ENCODE results near the gene STAT5A.
"Not testable (repeated sequence)": the region's sequence is repeated elsewhere in the genome, so short reads cannot be mapped to it uniquely, and the experiment has no call there.

STAT5A gene

GRCh38 chr17:42316755-42317154, 28.5 kb downstream of the STAT5A start:
- CTCF ChIA-PET = interaction anchor here (0.6 to 0.7 kb wide), 2 partner anchors 11 to 12 kb away, joined by 3 read pairs; no protein-coding TSS in a partner anchor
- POLR2A ChIA-PET (ENCODE audit: low non-redundant PET) = no interaction called here
- H3K27ac ChIP-seq = no peak overlapping the region
- no peak for TF ChIP-seq CTCF (conservative IDR thresholded peaks at IDR 0.05; ENCODE audit: low read depth)
- DNase-seq (ENCODE audit: low spot score) = no peak

- ChIA-PET CTCF (interaction anchor here (0.8 kb wide), 1 partner anchor 210 kb away, joined by 3 read pairs; no protein-coding TSS in a partner anchor), POLR2A (ENCODE audit: low non-redundant PET) (no interaction called here)
- DNase-seq (ENCODE audit: low spot score) = no peak
- H3K27ac ChIP-seq = no peak overlapping the region
- TF ChIP-seq CTCF (conservative IDR thresholded peaks at IDR 0.05; ENCODE audit: low read depth) = no peak
Measured at GRCh38 chr17:42317266-42317845, 29.1 kb downstream of the STAT5A start.

GRCh38 chr17:42317967-42318366, 29.7 kb downstream of the STAT5A start:
- CTCF ChIA-PET = interaction anchor here (0.8 kb wide), 1 partner anchor 210 kb away, joined by 3 read pairs; no protein-coding TSS in a partner anchor
- H3K27ac ChIP-seq; POLR2A ChIA-PET (ENCODE audit: low non-redundant PET); DNase-seq (ENCODE audit: low spot score): not testable (repeated sequence)

- no peak for TF ChIP-seq CTCF (conservative IDR thresholded peaks at IDR 0.05; ENCODE audit: low read depth)
- H3K27ac ChIP-seq = no peak overlapping the region
- ChIA-PET CTCF (interaction anchor here (0.6 to 1.8 kb wide), 5 partner anchors 10 to 207 kb away, joined by 3 to 10 read pairs (median 5); no protein-coding TSS in a partner anchor), POLR2A (ENCODE audit: low non-redundant PET) (no interaction called here)
- DNase-seq (ENCODE audit: low spot score) = no peak
Measured at GRCh38 chr17:42321555-42321954, 33.3 kb downstream of the STAT5A start.

- POLR2A ChIA-PET (ENCODE audit: low non-redundant PET) = no interaction called here
- peak overlapping the region; percentile 55 for H3K27ac ChIP-seq
- CTCF ChIA-PET = interaction anchor here (0.6 to 1.9 kb wide), 15 partner anchors 11 to 232 kb away, joined by 3 to 10 read pairs (median 3); no protein-coding TSS in a partner anchor
Measured at GRCh38 chr17:42322382-42323267, 34.3 kb downstream of the STAT5A start.

GRCh38 chr17:42323268-42323773, 35.0 kb downstream of the STAT5A start:
- peak overlapping the region; percentile 55 for H3K27ac ChIP-seq
- CTCF ChIA-PET = interaction anchor here (1.9 kb wide), 1 partner anchor 83 kb away, joined by 5 read pairs; no protein-coding TSS in a partner anchor
- no peak for DNase-seq (ENCODE audit: low spot score)
- no peak for TF ChIP-seq CTCF (conservative IDR thresholded peaks at IDR 0.05; ENCODE audit: low read depth)
- POLR2A ChIA-PET (ENCODE audit: low non-redundant PET) = no interaction called here

More at GRCh38 chr17:42322382-42323267, 34.3 kb downstream of the STAT5A start:
- peak; percentile 97 for TF ChIP-seq CTCF (conservative IDR thresholded peaks at IDR 0.05; ENCODE audit: low read depth)
- peak; percentile 92 for DNase-seq (ENCODE audit: low spot score)

Measured in RWPE1 (cell line).